GM19240 (cell line): ENCODE measurements around the gene USP37.

Source experiments
- DNase-seq: peaks from one replicate; pipeline ENCODE4 v3.0.0; 2011; ENCODE audit warnings: low spot score; ENCODE audit not compliant: insufficient read length

Gene USP37

DNA sequence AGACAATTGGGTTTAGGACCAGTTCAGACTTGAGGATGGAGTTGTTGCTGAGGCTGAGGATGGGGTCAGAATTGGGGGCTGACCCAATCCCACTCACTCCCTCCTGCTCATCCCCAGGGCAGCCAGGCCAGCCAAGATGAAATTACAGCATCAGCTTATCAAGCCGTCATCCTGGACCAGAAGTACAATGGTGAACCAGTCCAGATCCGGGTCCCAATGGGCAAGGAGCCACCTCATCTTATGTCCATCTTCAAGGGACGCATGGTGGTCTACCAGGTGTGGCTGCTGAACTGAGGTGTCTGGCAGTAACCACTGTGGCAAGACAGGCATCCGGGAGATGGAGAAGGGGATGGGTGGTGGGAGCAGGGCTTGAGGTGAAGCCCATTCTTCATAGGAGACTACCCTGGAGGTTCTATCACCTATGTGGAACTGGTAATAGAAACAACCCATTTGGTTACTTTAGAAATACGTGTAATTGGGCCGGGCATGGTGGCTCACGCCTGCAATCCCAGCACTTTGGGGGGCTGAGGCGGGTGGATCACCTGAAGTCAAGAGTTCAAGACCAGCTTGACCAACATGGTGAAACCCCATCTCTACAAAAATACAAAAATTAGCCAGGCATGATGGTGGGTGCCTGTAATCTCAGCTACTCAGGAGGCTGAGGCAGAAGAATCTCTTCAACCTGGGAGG lies 135.3 kb downstream of the USP37 start:
- no peak for DNase-seq

DNA sequence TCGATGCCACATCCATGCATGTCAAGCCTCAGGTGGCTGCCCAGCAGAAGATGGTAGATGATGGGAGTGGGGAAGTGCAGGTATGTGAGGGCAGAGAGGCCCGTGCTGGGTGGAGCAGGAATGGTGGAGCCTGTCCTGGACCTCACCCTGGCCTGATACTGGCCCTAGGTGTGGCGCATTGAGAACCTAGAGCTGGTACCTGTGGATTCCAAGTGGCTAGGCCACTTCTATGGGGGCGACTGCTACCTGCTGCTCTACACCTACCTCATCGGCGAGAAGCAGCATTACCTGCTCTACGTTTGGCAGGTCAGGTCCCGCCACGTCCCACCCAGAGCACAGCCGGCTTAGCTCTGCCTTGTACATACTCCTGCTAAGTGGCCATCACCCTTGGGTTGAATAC lies 136.3 kb downstream of the USP37 start:
- DNase-seq, result no peak

DNA sequence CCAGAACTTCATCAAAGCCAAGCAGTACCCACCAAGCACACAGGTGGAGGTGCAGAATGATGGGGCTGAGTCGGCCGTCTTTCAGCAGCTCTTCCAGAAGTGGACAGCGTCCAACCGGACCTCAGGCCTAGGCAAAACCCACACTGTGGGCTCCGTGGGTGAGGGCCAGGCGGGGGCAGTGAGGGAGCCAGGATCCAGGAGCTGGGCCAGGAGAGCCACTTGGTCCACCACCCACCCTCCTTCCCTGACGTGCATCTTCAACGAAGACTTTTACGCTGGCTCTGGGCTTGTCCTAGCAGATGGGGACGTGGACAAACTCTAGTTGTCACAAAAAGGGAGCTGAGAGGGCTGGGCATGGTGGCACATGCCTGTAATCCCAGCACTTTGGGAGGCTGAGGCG lies 137.4 kb downstream of the USP37 start:
- no peak for DNase-seq

DNA sequence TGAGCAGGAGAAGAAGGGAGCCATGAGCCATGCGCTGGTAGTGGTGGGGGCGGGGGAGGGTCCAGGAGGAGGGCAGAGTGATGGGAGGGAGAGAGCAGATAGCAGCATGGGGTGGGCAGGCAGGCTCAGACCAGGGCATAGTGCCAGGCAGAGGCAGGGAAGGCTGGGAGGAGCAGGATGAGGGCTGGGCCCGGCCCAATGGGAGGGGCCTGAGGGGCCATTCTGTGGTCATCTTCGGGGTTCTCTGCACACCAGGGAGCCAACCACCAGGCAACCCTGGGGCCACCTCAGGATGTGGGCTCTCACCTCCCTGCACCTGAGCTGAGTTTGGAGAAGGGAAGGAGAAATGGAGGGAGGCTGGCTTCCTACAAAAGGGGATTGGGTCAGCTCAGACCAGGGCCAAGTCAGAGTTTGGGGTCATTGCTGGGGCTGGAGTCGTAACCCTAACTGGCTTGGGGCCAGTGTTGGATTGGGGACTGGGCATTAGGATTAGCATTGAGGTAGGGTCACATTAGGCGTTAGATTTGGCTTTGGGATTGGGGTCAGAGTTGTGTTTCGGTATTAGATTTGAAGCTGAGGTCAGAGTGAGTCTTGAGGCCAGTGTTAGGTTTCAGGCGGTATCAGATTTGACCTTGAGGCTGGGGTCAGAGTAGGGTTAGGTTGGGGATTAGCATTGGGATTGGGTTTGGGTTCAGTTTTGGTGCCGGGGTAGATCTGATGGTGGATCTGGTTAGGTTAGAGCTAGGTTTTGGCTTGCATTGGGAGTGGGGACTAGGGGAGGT lies 138.0 kb downstream of the USP37 start:
- DNase-seq, result no peak

DNA sequence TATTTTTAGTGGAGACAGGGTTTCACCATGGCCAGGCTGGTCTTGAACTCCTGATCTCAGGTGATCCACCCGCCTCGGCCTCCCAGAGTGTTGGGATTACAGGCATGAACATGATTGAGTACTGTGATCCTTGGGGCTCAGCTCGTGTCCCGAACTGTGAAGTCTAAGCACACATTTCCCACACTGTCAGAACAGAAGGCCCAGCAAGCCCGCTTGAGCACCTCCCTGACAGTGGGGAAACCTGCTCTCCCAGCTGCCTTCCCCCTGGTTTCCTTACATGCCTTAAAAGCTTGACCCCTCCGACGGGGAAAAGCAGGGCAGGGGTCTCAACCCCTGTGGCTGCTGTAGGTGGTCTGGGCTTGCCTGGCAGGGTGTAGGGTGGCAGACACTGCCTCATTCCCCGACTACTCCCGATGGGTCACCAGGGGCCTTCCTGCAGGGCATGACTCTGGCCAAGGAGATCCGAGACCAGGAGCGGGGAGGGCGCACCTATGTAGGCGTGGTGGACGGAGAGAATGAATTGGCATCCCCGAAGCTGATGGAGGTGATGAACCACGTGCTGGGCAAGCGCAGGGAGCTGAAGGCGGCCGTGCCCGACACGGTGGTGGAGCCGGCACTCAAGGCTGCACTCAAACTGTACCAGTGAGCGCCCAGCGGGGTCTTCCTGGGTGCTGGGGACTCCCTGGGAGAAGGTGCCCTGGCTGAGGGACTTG lies 139.1 kb downstream of the USP37 start:
- DNase-seq, result no peak

DNA sequence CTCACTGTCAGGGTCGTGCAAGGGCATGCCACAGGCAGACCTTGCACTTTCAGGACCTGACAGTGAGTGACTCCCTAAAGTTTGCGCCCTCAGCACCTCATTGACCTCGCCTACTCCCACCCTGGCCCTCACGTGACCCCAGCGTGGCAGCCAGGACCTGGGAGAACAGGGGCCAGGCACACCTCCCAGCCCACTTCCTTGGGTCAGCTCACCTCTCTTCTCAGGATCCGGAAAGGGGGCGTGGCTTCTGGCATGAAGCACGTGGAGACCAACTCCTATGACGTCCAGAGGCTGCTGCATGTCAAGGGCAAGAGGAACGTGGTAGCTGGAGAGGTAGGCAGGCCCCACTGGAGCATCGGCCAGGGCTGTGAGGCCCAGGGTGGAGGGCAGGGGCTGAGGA lies 140.4 kb downstream of the USP37 start:
- DNase-seq, result no peak

DNA sequence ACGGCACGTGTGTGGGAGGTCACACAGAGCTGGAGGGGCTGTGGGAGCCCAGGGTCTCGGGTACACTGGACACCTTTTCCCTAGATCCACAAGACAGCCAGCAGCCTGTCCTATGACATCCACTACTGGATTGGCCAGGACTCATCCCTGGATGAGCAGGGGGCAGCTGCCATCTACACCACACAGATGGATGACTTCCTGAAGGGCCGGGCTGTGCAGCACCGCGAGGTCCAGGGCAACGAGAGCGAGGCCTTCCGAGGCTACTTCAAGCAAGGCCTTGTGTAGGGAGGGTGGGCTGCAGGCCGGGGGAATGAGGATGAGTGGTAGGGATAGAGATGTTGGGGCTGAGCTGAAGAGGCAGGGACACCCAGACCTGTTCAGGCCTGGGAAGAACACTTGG lies 142.6 kb downstream of the USP37 start:
- no peak for DNase-seq

DNA sequence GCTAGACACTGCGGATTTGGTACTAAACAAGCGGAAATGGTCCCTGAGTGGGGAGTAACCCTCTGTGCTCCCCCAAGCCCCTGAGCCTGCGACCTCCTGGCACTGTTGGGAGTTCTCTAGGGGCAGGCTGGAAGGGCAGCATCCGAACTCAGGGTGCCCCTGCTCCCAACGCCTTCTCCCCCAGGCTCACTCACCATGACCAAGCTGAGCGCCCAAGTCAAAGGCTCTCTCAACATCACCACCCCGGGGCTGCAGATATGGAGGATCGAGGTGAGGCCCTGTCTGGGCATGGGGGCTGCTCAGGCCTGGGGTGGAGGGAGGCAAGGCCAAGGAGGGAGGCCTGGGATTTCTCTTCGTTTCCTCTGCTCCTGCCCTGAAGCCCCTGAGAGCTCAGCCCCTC lies 144.6 kb downstream of the USP37 start:
- no peak for DNase-seq

DNA sequence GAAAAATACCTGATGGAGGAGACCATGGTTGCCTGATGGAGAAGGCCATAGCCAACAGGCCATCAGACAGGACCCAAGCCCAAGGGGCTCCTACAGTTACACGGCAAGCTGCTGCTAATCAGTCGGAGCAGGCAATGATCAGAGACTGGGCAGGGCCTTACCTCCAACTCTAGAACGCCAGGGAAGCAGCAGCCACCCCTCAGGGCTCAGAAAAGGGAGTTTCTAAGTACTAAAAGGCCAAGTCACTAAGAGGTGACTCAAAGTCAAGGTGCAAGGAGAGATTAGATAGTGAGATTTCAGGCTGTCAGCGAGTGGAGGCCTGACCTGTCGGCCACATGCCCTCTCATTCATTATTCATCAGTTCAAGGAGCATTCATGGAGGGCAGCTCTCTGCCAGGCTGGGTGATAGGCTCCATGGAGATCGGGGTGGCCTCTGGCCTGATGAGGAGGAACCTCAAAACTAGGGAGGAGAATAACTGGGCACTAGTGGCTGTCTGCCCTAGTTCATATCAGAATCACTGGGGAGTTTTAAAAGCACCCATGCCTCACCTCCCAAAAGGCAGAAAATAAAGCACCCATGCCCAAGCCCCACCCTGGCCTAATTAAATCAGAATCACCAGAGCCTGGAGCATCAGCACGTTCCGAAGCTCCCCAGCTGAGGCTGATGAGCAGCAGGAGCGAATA lies 145.6 kb downstream of the USP37 start:
- no peak for DNase-seq

DNA sequence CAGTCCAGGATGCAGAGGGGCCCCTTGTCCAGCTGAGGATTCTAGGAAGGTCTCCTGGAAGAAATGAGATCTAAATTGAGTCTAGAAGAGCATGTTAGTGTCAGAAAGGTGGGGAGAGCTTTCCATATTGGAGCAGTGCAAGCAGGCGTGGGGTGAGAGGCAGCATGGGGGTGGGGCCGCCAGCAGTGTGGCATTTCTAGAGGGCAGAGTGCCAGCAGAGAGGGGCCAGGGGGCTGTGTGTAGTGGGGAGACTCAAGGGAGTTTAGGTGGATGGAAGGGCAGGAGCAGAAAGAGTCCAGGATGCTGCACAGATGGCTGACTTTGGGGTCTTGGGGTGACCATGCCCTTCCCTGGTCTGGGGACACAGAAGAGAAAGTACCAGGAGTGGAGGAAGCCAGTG lies 147.1 kb downstream of the USP37 start:
- DNase-seq, result no peak

DNA sequence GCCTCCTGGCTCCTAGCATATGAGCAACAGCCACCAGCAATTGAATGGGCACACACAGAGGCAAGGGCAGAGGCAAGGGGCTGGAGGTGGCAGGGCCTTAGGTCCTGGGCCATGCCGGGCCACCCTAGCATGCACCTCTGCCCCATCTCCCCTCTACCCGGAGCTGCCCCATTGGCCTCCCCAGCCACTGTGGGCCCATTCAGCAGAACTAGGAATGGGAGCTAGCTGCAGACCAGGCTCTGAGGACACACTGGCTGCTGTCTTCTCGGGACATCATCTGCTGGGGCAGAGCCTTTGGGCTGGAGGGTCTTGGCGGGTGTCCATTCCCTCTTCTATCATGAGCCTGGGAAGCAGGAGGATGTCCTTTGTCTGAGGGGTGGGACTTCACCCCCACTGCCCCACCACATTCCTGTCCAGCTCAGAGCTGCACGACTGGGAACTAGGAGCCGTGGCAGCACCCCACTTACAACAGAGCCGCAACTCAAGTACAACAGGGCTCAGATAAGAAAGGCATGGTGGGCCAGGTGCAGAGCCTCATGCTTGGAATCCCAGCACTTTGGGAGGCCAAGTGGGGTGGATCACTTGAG lies 148.4 kb downstream of the USP37 start:
- DNase-seq, result no peak

DNA sequence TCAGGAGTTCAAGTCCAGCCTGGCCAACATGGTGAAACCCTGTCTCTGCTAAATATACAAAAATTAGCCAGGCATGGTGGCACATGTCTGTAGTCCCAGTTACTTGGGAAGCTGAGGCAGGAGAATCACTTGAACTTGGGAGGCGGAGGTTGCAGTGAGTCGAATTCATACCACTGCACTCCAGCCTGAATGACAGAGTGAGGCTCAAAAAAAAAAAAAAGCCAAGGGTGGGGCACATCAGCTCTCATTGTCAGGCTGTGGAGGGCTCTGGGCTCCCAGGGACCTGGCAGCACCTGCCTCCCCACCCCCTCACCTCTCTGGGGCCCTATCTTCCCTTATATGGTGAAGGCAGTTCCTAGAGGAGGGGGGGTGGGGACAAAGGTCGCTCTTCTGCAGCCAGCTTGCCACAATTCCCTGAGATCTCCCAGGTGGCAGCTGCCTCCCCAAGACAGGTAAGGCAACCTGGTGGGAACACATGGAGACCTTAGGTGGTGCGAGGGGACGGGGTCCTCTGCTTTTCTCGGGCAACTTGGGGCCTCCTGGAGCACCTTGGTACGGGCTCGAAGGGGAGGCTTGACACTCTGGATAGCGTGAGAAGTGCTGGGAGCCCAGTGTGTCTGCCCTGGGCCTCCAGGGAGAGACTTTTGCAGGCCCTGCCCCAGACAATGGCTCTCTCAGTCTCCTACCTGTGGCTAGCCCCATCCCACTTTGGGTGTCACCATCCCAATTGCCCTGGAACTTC lies 149.3 kb downstream of the USP37 start, which contains the start of gene VIL1:
Gene VIL1, plus strand, starts transcription at position 407 of the 742 bp plus-strand sequence. CDS start 4,656 bp downstream, outside the sequence.
- DNase-seq, result no peak

DNA sequence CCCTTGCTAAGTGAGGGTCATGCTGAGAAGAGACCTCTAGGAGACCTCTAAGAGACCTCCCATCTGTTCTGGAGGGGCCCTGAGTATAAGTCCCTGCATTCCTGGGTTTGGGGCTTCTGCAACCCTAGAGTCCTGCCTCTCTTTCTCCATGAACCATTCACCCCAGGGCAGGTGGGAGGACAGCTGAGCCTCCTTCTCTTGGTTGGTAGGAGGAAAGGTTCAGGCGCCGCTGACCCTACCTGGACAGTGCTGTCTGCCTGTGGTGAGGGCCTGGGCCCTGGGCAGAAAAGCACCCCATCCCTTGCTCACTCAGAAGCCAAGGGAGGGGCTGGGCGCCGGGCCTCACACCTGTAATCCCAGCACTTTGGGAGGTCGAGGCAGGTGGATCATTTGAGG lies 149.8 kb downstream of the USP37 start:
- no peak for DNase-seq

DNA sequence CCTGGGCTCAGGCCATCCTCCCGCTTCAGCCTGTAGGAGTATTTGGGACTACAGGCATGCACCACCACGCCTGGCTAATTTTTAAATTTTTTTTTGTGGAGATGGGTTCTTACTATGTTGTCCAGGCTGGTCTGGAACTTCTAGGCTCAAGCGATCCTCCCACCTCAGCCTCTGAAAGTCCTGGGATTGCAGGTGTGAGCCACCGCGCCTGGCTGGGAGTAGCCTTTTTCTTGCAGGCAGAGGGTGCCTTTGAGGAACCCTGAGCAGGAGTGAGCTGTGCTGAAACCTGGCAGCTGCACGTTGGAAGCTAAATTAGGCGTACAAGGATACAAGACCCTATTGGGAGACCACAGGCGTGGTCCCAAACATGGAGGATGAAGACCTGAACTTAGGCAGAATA lies 160.4 kb downstream of the USP37 start:
- no peak for DNase-seq

DNA sequence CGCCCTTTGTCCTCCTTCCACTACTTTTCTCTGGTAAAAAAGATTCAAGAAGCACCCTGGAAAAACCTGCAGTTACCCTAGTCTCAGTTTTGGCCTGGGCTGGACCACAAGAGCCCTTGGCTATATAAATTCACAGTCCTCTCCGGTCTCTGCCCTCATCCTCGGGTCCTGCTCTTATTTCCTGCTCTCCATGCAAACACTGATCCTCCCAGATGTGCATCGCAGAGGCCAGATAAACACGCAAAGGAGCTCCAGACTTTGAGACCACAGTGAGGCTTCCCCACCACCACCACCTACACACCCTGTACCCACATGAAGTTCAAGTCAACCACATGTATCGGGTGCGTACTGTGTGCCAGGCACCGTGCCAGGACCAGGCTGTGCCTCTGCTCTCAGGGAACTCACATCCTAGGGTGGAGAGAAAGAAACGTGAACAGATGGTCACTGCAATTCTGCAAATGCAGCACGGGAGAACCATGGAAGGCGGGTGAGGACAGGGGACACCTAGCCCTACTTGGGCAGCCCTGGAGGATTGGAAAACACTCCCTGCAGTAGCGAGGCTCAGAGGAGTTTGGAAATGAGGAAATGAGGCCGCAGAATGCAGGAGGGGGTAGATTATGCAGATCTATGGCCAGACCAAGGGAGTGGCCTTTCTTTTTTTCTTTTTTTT lies 161.1 kb downstream of the USP37 start:
- DNase-seq, result no peak

DNA sequence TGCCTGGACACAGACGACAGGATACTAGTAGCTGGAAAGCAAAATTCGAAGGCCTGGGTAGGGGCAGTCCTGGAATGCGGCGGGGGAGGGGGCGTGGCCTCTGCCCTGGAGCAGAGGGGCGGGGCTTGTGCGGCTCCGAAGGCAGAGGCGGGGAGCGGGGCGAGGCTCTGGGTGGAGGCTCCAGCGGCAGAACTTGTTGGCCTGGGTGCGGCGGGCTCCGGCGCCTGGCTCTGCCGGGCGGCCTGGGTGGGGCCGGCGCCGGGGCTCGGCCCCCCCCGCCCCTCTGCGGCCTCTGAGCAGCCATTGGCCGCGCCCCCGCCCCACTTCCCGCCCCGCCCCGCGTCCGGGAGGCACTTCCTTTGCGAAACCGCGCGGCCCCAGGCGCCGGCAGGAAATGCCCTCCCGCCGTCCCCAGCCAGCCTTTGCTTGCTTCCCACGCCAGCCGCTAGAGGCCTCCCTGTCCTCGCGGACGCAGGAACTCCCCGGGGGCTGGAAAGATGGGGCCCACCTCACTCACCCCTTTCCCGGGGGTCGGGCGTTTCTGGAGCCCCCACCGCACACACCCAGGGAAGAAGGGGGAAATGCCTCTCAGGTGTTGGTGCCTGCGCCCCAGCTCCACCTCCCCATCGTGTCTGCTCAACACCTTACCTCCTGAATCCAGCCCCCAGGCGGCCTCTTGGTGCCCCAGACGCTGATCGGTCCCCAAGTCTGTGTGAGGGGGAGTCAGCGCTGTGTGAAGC lies 161.8 kb downstream of the USP37 start:
- peak; percentile 84 for DNase-seq

DNA sequence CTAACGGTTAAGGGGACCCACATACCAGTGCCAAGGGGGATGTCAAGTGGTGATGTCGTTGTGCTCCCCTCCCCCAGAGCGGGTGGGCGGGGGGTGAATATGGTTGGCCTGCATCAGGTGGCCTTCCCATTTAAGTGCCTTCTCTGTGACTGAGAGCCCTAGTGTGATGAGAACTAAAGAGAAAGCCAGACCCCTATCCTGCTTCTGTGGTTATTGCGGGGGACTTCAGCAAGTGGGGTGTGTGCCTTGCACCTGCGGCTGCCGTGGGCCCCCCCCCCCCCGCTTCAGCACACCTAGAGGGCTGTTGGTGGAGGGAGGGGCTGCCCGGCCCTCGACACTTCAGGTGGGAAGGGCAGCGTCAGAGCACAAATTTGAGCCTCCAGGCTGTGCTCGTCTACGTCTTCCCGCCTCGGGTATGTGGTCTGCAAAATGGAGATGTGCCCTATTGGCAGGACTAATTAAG lies 162.4 kb downstream of the USP37 start:
- no peak for DNase-seq

DNA sequence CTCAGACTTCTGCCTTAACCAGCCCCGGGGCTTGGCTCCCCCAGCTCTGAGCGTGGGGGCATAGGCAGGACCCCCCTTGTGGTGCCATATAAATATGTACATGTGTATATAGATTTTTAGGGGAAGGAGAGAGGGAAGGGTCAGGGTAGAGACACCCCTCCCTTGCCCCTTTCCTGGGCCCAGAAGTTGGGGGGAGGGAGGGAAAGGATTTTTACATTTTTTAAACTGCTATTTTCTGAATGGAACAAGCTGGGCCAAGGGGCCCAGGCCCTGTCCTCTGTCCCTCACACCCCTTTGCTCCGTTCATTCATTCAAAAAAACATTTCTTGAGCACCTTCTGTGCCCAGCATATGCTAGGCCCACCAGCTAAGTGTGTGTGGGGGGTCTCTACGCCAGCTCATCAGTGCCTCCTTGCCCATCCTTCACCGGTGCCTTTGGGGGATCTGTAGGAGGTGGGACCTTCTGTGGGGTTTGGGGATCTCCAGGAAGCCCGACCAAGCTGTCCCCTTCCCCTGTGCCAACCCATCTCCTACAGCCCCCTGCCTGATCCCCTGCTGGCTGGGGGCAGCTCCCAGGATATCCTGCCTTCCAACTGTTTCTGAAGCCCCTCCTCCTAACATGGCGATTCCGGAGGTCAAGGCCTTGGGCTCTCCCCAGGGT lies 162.9 kb downstream of the USP37 start:
- no peak for DNase-seq
